H9 (cell line): Measurements from ENCODE around the gene NECTIN1. TPM values are rescaled to one million over a fixed set of nuclear protein-coding genes. Genes with fewer than 3 reads are reported as not detected.

Experiments used
- DNase-seq: peaks from one replicate; pipeline ENCODE4 v3.0.0-alpha.2; 2017
- H2AFZ ChIP-seq: one replicate; pipeline ENCODE4 v1.6.1; 2013; ENCODE audit warnings: mild to moderate bottlenecking, low read length, control low read depth, moderate library complexity
- H2AK5ac ChIP-seq: 2 replicates; pipeline ENCODE4 v1.6.1; 2013; ENCODE audit warnings: low read length, control low read depth, mixed read lengths; ENCODE audit not compliant: insufficient read length
- H2BK120ac ChIP-seq: one replicate; pipeline ENCODE4 v1.6.1; 2013; ENCODE audit warnings: low read depth, mild to moderate bottlenecking, low read length, control low read depth, inconsistent platforms; ENCODE audit not compliant: poor library complexity, severe bottlenecking
- H2BK12ac ChIP-seq: 2 replicates; pipeline ENCODE4 v1.6.1; 2013; ENCODE audit warnings: low read length, control low read depth, mixed read lengths, low read depth; ENCODE audit not compliant: insufficient read length
- H2BK15ac ChIP-seq: 2 replicates; pipeline ENCODE4 v1.6.1; 2013; ENCODE audit warnings: low read depth, low read length, control low read depth
- H2BK20ac ChIP-seq: one replicate; pipeline ENCODE4 v1.6.1; 2013; ENCODE audit warnings: low read depth, mild to moderate bottlenecking, low read length, control low read depth, inconsistent platforms; ENCODE audit not compliant: poor library complexity, severe bottlenecking
- H2BK5ac ChIP-seq: 2 replicates; pipeline ENCODE4 v1.6.1; 2013; ENCODE audit warnings: low read length, control low read depth, mixed read lengths; ENCODE audit not compliant: insufficient read length
- H3K14ac ChIP-seq: 2 replicates; pipeline ENCODE4 v1.6.1; 2013; ENCODE audit warnings: low read length, control low read depth; ENCODE audit not compliant: insufficient read depth
- H3K18ac ChIP-seq: 2 replicates; pipeline ENCODE4 v1.6.1; 2013; ENCODE audit warnings: low read depth, mild to moderate bottlenecking, mixed read lengths, low read length, control low read depth; ENCODE audit not compliant: insufficient read length
- H3K23ac ChIP-seq: 2 replicates; pipeline ENCODE4 v1.6.1; 2013; ENCODE audit warnings: low read length, control low read depth, mixed read lengths, low read depth; ENCODE audit not compliant: insufficient read length
- H3K23me2 ChIP-seq: 2 replicates; pipeline ENCODE4 v1.6.1; 2013; ENCODE audit warnings: low read depth, mild to moderate bottlenecking, mixed read lengths, low read length, control low read depth; ENCODE audit not compliant: insufficient read length, poor library complexity, severe bottlenecking
- H3K27ac ChIP-seq: 2 replicates; pipeline ENCODE4 v1.5.1; 2013; ENCODE audit warnings: low read length, control low read depth, mixed read lengths, low read depth; ENCODE audit not compliant: insufficient read length
- H3K27me3 ChIP-seq: 2 replicates; pipeline ENCODE4 v1.6.1; 2013; ENCODE audit warnings: low read length, control low read depth, inconsistent platforms; ENCODE audit not compliant: insufficient read depth
- H3K4ac ChIP-seq: 2 replicates; pipeline ENCODE4 v1.6.1; 2013; ENCODE audit warnings: low read depth, mild to moderate bottlenecking, control low read depth, inconsistent platforms, low read length, moderate library complexity
- H3K4me1 ChIP-seq: 2 replicates; pipeline ENCODE4 v1.6.1; 2013; ENCODE audit warnings: low read length, control low read depth, inconsistent platforms; ENCODE audit not compliant: insufficient read depth
- H3K4me2 ChIP-seq: 2 replicates; pipeline ENCODE4 v1.6.1; 2013; ENCODE audit warnings: low read length, control low read depth, mixed read lengths; ENCODE audit not compliant: insufficient read length, insufficient read depth
- H3K56ac ChIP-seq: 2 replicates; pipeline ENCODE4 v1.6.1; 2013; ENCODE audit warnings: low read depth, mild to moderate bottlenecking, mixed read lengths, low read length, control low read depth; ENCODE audit not compliant: insufficient read length
- H3K79me1 ChIP-seq: 2 replicates; pipeline ENCODE4 v1.6.1; 2013; ENCODE audit warnings: low read depth, mild to moderate bottlenecking, moderate library complexity, low read length, control low read depth, inconsistent platforms; ENCODE audit not compliant: insufficient read depth, poor library complexity, severe bottlenecking
- H3K79me2 ChIP-seq: 2 replicates; pipeline ENCODE4 v1.6.1; 2013; ENCODE audit warnings: low read length, control low read depth, inconsistent platforms; ENCODE audit not compliant: insufficient read depth
- H3K9ac ChIP-seq: 2 replicates; pipeline ENCODE4 v1.6.1; 2013; ENCODE audit warnings: low read length, control low read depth, mixed read lengths; ENCODE audit not compliant: insufficient read length; ENCODE audit errors: extremely low read depth
- H3K9me3 ChIP-seq: one replicate; pipeline ENCODE4 v1.6.1; 2013; ENCODE audit warnings: low read depth, low read length, inconsistent platforms; ENCODE audit not compliant: control insufficient read depth
- H3T11ph ChIP-seq: one replicate; pipeline ENCODE4 v1.6.1; 2013; ENCODE audit warnings: mild to moderate bottlenecking, low read length, control low read depth, inconsistent platforms
- H4K20me1 ChIP-seq: one replicate; pipeline ENCODE4 v1.6.1; 2013; ENCODE audit not compliant: control insufficient read depth, insufficient read length, insufficient read depth
- H4K5ac ChIP-seq: 2 replicates; pipeline ENCODE4 v1.6.1; 2013; ENCODE audit warnings: low read depth, mild to moderate bottlenecking, mixed read lengths, low read length, control low read depth; ENCODE audit not compliant: insufficient read length
- H4K8ac ChIP-seq: replicated peaks from 2 replicates; pipeline ENCODE4 v1.6.1; 2013; ENCODE audit warnings: low read length, control low read depth, mixed read lengths, low read depth; ENCODE audit not compliant: insufficient read length
- H4K91ac ChIP-seq: 2 replicates; pipeline ENCODE4 v1.6.1; 2013; ENCODE audit warnings: low read depth, mild to moderate bottlenecking, moderate library complexity, mixed read lengths, low read length, control low read depth; ENCODE audit not compliant: insufficient read length
- H3K27ac Mint-ChIP-seq, 3 experiments: 2 replicates in 2 of 3; 3 replicates in 1 of 3; pipeline ENCODE4 v1.8.0; 2020 to 2021; ENCODE audit warnings: mixed read lengths in 3 of 3, mild to moderate bottlenecking in 1 of 3, moderate library complexity in 1 of 3
- H3K27me3 Mint-ChIP-seq: 2 replicates; pipeline ENCODE4 v1.8.0; 2021; ENCODE audit warnings: low read depth, mild to moderate bottlenecking, moderate library complexity, mixed read lengths
- H3K36me3 Mint-ChIP-seq, 3 experiments: 2 replicates in 2 of 3; 3 replicates in 1 of 3; pipeline ENCODE4 v1.8.0; 2020 to 2021; ENCODE audit warnings: low read depth in 3 of 3, mixed read lengths in 3 of 3; ENCODE audit not compliant: insufficient read depth in 1 of 3
- H3K4me1 Mint-ChIP-seq, 2 experiments: 2 replicates each; pipeline ENCODE4 v1.8.0; 2020; ENCODE audit warnings: mixed read lengths in 2 of 2
- H3K4me3 Mint-ChIP-seq, 2 experiments: 2 replicates in 1 of 2; 3 replicates in 1 of 2; pipeline ENCODE4 v1.8.0; 2020 to 2021; ENCODE audit warnings: mild to moderate bottlenecking in 2 of 2, mixed read lengths in 2 of 2, moderate library complexity in 1 of 2
- H3K9me3 Mint-ChIP-seq, 2 experiments: 2 replicates in 1 of 2; 3 replicates in 1 of 2; pipeline ENCODE4 v1.8.0; 2020; ENCODE audit warnings: mild to moderate bottlenecking in 2 of 2, mixed read lengths in 2 of 2, moderate library complexity in 1 of 2
- CTCF ChIP-seq: fragments of 200-600 bp; sonication (generic); conservative IDR thresholded peaks from 3 replicates; pipeline ENCODE4 v1.8.0; 2021; ENCODE audit warnings: antibody characterized with exemption, mild to moderate bottlenecking
- WGBS: extraction: QIAGEN DNeasy Blood & Tissue Kit; methylation state at CpG from one replicate; pipeline ENCODE4 v1.1.7; 2013; ENCODE audit warnings: missing lambda C conversion rate, low lambda C conversion rate, mixed read lengths; ENCODE audit not compliant: insufficient read length; ENCODE audit errors: extremely low coverage; 5-methylcytosine and 5-hydroxymethylcytosine counted together
- total RNA-seq: library from RNA; stranded (reverse); gene quantifications from 2 replicates; pipeline ENCODE4 v1.2.1, GENCODE V29; 2021

NECTIN1 gene
- total RNA-seq, 1 experiment from 2014 or later: 113 TPM

DNA sequence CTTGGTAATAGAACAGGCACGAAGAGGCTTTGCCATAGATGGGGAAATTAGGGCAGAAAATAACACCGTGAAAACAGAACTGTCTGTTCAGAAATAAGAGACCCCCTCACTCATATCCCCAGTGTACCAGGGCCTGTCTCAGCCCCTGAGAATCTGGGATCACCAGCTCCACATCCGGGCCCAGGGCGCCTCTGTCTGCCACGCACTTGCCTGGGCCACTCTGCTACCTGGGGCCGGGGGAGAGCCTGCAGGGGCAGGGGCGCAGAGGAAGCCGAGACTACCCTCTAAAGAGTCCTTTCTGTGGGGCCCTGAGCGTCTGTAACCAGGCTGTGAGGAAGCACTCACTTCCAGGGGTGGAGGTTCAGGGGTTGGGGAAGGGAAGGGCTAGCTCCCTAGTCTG lies 19.8 kb downstream of the NECTIN1 start:
- H3K4me1 ChIP-seq: peaks cover 4% of the 10 kb centered on the region; the same call in 1 of the 2 replicates
- no peak overlapping the region for H3K27ac ChIP-seq

More for the DNA sequence above, 19.8 kb downstream of the NECTIN1 start:
- Histone ChIP-seq H3K56ac (no peak overlapping the region), H2BK120ac (no peak overlapping the region), H2BK5ac (no peak overlapping the region), H3K23ac (no peak overlapping the region), H3K18ac (no peak overlapping the region), H3K4ac (no peak overlapping the region), H3K14ac (no peak overlapping the region), H4K8ac (no peak overlapping the region), H3K79me2 (peaks cover 13% of the 10 kb centered on the region; the same call in 1 of the 2 replicates), H4K5ac (no peak overlapping the region), H3K9ac (no peak overlapping the region), H3K23me2 (no peaks in the 10 kb centered on the region), H3T11ph (no peak overlapping the region), H3K9me3 (no peaks in the 10 kb centered on the region), H3K4me2 (no peak overlapping the region), H3K79me1 (peaks cover 21% of the 10 kb centered on the region), H3K27me3 (no peaks in the 10 kb centered on the region), H4K91ac (no peak overlapping the region), H2BK15ac (no peak overlapping the region), H4K20me1 (peaks cover 3% of the 10 kb centered on the region), H2BK20ac (no peak overlapping the region), H2AFZ (no peak overlapping the region), H2BK12ac (no peak overlapping the region), H2AK5ac (no peak overlapping the region)
- no peaks in the 10 kb centered on the region; a peak in 1 of 5 replicates for H3K9me3 Mint-ChIP-seq
- H3K36me3 Mint-ChIP-seq: peaks cover 0 to 27% (median 17%) of the 10 kb centered on the region in 3 experiments; a peak in 5 of 7 replicates
- no peak for TF ChIP-seq CTCF
- peaks cover 57 to 70% of the 10 kb centered on the region in 2 experiments for H3K4me1 Mint-ChIP-seq
- WGBS: no CpG with 5 or more reads among the region's 9 CpGs
- no peak overlapping the region for H3K4me3 Mint-ChIP-seq
- no peaks in the 10 kb centered on the region; the same call in 1 of the 2 replicates for H3K27me3 Mint-ChIP-seq
- H3K27ac Mint-ChIP-seq: no peak overlapping the region
- DNase-seq: no peak
